Activated CD4-positive, alpha-beta T cell treated with anti-CD3 and anti-CD28 coated beads, Interleukin-2, amount 50 U/mL, for 48 hours (primary cell): ENCODE results near the gene TRAK1.

Source experiments
- DNase-seq, 2 experiments: peaks; one replicate each; pipeline ENCODE4 v3.0.0-alpha.2; 2020

The TRAK1 gene

GRCh38 chr3:42159147-42159546 lies 68.0 kb downstream of the TRAK1 start:
- DNase-seq: no peak

- DNase-seq: peak; percentile 13 to 22
These were observed 68.7 kb downstream of the TRAK1 start for GRCh38 chr3:42159706-42160472.

GRCh38 chr3:42161050-42161935 lies 70.1 kb downstream of the TRAK1 start:
- no peak for DNase-seq

- no peak for DNase-seq
These were observed 71.3 kb downstream of the TRAK1 start for GRCh38 chr3:42162462-42162861.

- no peak for DNase-seq
These were observed 72.6 kb downstream of the TRAK1 start for GRCh38 chr3:42163622-42164244.

- no peak for DNase-seq
These were observed 73.5 kb downstream of the TRAK1 start for GRCh38 chr3:42164656-42165055.

- no peak for DNase-seq
These were observed 74.1 kb downstream of the TRAK1 start for GRCh38 chr3:42165211-42165610.

GRCh38 chr3:42166214-42166613 lies 75.1 kb downstream of the TRAK1 start:
- no peak for DNase-seq

GRCh38 chr3:42166662-42167300 lies 75.6 kb downstream of the TRAK1 start:
- DNase-seq: no peak

- DNase-seq: no peak
These were observed 78.5 kb downstream of the TRAK1 start for GRCh38 chr3:42169579-42170120.

- no peak for DNase-seq
These were observed 81.0 kb downstream of the TRAK1 start for GRCh38 chr3:42172047-42172654.

- no peak for DNase-seq
These were observed 82.2 kb downstream of the TRAK1 start for GRCh38 chr3:42173307-42173706.

- no peak for DNase-seq
These were observed 83.7 kb downstream of the TRAK1 start for GRCh38 chr3:42174679-42175385.

- no peak for DNase-seq
These were observed 84.5 kb downstream of the TRAK1 start for GRCh38 chr3:42175386-42176240.

- DNase-seq: no peak
These were observed 85.3 kb downstream of the TRAK1 start for GRCh38 chr3:42176242-42177034.

- no peak for DNase-seq
These were observed 86.1 kb downstream of the TRAK1 start for GRCh38 chr3:42177068-42177800.

- no peak for DNase-seq
These were observed 86.6 kb downstream of the TRAK1 start for GRCh38 chr3:42177801-42178150.

- peak; percentile 6 to 25 for DNase-seq
These were observed 88.1 kb downstream of the TRAK1 start for GRCh38 chr3:42179110-42179725.

GRCh38 chr3:42180901-42181300 lies 89.7 kb downstream of the TRAK1 start:
- DNase-seq: no peak
